ENCODE data around the gene BBOX1.

DNA sequence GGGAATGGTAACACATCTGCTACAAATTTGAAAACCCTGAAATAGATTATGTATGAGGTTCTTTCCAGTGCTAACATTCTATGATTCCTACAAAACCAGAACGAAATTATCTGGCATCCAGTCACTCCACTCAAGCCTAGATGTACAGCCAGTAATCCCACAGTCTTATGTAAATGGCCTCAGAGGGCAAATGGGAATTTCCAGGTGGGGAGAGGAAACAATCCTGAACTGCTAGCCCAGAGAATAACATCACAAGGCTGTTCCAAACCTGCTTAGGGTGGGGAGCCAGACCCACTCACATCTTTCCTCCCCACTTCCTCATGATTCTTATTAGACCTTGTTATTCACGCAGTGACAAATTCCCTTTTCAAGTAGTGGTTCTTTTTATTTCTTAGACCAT is 43.2 kb upstream of the BBOX1 start:
- TF ChIP-seq, protein P1, sequence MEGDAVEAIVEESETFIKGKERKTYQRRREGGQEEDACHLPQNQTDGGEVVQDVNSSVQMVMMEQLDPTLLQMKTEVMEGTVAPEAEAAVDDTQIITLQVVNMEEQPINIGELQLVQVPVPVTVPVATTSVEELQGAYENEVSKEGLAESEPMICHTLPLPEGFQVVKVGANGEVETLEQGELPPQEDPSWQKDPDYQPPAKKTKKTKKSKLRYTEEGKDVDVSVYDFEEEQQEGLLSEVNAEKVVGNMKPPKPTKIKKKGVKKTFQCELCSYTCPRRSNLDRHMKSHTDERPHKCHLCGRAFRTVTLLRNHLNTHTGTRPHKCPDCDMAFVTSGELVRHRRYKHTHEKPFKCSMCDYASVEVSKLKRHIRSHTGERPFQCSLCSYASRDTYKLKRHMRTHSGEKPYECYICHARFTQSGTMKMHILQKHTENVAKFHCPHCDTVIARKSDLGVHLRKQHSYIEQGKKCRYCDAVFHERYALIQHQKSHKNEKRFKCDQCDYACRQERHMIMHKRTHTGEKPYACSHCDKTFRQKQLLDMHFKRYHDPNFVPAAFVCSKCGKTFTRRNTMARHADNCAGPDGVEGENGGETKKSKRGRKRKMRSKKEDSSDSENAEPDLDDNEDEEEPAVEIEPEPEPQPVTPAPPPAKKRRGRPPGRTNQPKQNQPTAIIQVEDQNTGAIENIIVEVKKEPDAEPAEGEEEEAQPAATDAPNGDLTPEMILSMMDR (IDR thresholded peaks at IDR 0.05), result no peak
- TF ChIP-seq, protein P2, sequence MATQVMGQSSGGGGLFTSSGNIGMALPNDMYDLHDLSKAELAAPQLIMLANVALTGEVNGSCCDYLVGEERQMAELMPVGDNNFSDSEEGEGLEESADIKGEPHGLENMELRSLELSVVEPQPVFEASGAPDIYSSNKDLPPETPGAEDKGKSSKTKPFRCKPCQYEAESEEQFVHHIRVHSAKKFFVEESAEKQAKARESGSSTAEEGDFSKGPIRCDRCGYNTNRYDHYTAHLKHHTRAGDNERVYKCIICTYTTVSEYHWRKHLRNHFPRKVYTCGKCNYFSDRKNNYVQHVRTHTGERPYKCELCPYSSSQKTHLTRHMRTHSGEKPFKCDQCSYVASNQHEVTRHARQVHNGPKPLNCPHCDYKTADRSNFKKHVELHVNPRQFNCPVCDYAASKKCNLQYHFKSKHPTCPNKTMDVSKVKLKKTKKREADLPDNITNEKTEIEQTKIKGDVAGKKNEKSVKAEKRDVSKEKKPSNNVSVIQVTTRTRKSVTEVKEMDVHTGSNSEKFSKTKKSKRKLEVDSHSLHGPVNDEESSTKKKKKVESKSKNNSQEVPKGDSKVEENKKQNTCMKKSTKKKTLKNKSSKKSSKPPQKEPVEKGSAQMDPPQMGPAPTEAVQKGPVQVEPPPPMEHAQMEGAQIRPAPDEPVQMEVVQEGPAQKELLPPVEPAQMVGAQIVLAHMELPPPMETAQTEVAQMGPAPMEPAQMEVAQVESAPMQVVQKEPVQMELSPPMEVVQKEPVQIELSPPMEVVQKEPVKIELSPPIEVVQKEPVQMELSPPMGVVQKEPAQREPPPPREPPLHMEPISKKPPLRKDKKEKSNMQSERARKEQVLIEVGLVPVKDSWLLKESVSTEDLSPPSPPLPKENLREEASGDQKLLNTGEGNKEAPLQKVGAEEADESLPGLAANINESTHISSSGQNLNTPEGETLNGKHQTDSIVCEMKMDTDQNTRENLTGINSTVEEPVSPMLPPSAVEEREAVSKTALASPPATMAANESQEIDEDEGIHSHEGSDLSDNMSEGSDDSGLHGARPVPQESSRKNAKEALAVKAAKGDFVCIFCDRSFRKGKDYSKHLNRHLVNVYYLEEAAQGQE (IDR thresholded peaks at IDR 0.05; ENCODE audit: insufficient read depth in 1 of 2, low read depth in 2 of 2, low read length in 1 of 2), result no peak
- TF ChIP-seq POLR2AphosphoS5 (IDR thresholded peaks at IDR 0.05; ENCODE audit: low read depth, low read length), result no peak
- no peak for TF ChIP-seq SIN3A (IDR thresholded peaks at IDR 0.05; ENCODE audit: borderline replicate concordance, insufficient read depth, low read depth, low read length)
- no peak for TF ChIP-seq TCF7L2 (IDR thresholded peaks at IDR 0.05; ENCODE audit: low read depth, low read length)
